GM21737 (cell line): ENCODE data around the gene PLPPR3.

Experiments
- ATAC-seq: cut with Tn5 transposase; IDR thresholded peaks from one replicate; pipeline ENCODE4 v1.9.1; 2021; ENCODE audit warnings: mild to moderate bottlenecking, moderate library complexity; ENCODE audit not compliant: unreplicated experiment

PLPPR3 gene

GRCh38 chr19:810077-810855, 11.5 kb downstream of the PLPPR3 start:
- no peak for ATAC-seq

GRCh38 chr19:808423-808775, 13.4 kb downstream of the PLPPR3 start:
- no peak for ATAC-seq

- no peak for ATAC-seq
These were observed 13.9 kb downstream of the PLPPR3 start for GRCh38 chr19:807627-808422.

- no peak for ATAC-seq
These were observed 14.8 kb downstream of the PLPPR3 start for GRCh38 chr19:806815-807421.

GRCh38 chr19:805600-806550, 15.9 kb downstream of the PLPPR3 start:
- no peak for ATAC-seq

- no peak for ATAC-seq
These were observed 16.6 kb downstream of the PLPPR3 start for GRCh38 chr19:805166-805551.

GRCh38 chr19:804419-805165, 17.2 kb downstream of the PLPPR3 start:
- no peak for ATAC-seq

- ATAC-seq, result no peak
These were observed 17.9 kb downstream of the PLPPR3 start for GRCh38 chr19:803686-804418.

GRCh38 chr19:803099-803561, 18.6 kb downstream of the PLPPR3 start:
- no peak for ATAC-seq

GRCh38 chr19:802498-803098, 19.2 kb downstream of the PLPPR3 start:
- ATAC-seq, result no peak

GRCh38 chr19:801861-802497, 19.8 kb downstream of the PLPPR3 start:
- ATAC-seq, result no peak

GRCh38 chr19:801030-801860, 20.5 kb downstream of the PLPPR3 start:
- no peak for ATAC-seq

GRCh38 chr19:800360-801029, 21.3 kb downstream of the PLPPR3 start:
- ATAC-seq, result no peak

- no peak for ATAC-seq
These were observed 22.5 kb downstream of the PLPPR3 start for GRCh38 chr19:799076-799881.

- no peak for ATAC-seq
These were observed 23.2 kb downstream of the PLPPR3 start for GRCh38 chr19:798415-799075.
